OCI-LY3 (cell line): ENCODE measurements around the gene IL32.

Source experiments
- H2AFZ ChIP-seq: fragments of 200-600, 300-600 bp; shearing (Covaris generic); 2 replicates; pipeline ENCODE4 v1.6.0; 2014; ENCODE audit warnings: antibody characterized with exemption, low read depth, low read length
- H3K27ac ChIP-seq: fragments of 200-600, 300-600 bp; sonication (generic); 2 replicates; pipeline ENCODE4 v1.5.1; 2014; ENCODE audit warnings: mild to moderate bottlenecking, low read length, moderate library complexity, mixed read lengths
- H3K27me3 ChIP-seq: fragments of 200-600, 300-600 bp; sonication (generic); 2 replicates; pipeline ENCODE4 v1.6.1; 2014; ENCODE audit warnings: low read depth, low read length, mixed read lengths
- H3K36me3 ChIP-seq: fragments of 200-600, 300-600 bp; sonication (generic); replicated peaks from 2 replicates; pipeline ENCODE3; 2014; ENCODE audit warnings: low read depth, low read length, mixed read lengths
- H3K4me1 ChIP-seq: fragments of 300-600, 200-600 bp; sonication (generic); 2 replicates; pipeline ENCODE4 v1.6.1; 2014; ENCODE audit warnings: low read length, mixed read lengths
- H3K4me2 ChIP-seq: fragments of 200-600, 300-600 bp; sonication (generic); 2 replicates; pipeline ENCODE4 v1.6.1; 2014; ENCODE audit warnings: low read length, mixed read lengths
- H3K4me3 ChIP-seq: fragments of 300-600, 200-600 bp; sonication (generic); 2 replicates; pipeline ENCODE4 v1.5.1; 2014; ENCODE audit warnings: antibody characterized with exemption, mild to moderate bottlenecking, low read length, moderate library complexity
- H3K79me2 ChIP-seq: fragments of 300-600, 200-600 bp; shearing (Covaris generic); 2 replicates; pipeline ENCODE4 v1.6.1; 2014; ENCODE audit warnings: mild to moderate bottlenecking, low read length, mixed read lengths
- H3K9ac ChIP-seq: fragments of 300-600, 200-600 bp; shearing (Covaris generic); 2 replicates; pipeline ENCODE4 v1.6.0; 2014; ENCODE audit warnings: mild to moderate bottlenecking, low read length, moderate library complexity
- H3K9me3 ChIP-seq: fragments of 200-600, 300-600 bp; shearing (Covaris generic); 2 replicates; pipeline ENCODE4 v1.6.1; 2014; ENCODE audit warnings: low read length, mixed read lengths; ENCODE audit not compliant: insufficient read depth
- H4K20me1 ChIP-seq: fragments of 200-600, 300-600 bp; sonication (generic); 2 replicates; pipeline ENCODE4 v1.6.1; 2016; ENCODE audit warnings: low read length, mixed read lengths; ENCODE audit not compliant: insufficient read depth
- CTCF ChIP-seq: fragments of 200-600, 300-600 bp; sonication (generic); IDR thresholded peaks from 2 replicates; pipeline ENCODE4 v1.5.1; 2014; ENCODE audit warnings: antibody characterized with exemption, low read length, low read depth
- EZH2phosphoT487 ChIP-seq: fragments of 200-600 bp; shearing (Covaris generic); IDR thresholded peaks from 2 replicates; pipeline ENCODE4 v1.6.1; 2018; ENCODE audit warnings: antibody characterized with exemption, mixed run types, low read depth

Gene IL32

GRCh38 chr16:3088450-3088849, 23.0 kb downstream of the IL32 start:
- Histone ChIP-seq H3K9me3 (no peaks in the 10 kb centered on the region), H3K4me3 (no peak overlapping the region), H3K27me3 (no peaks in the 10 kb centered on the region), H4K20me1 (no peaks in the 10 kb centered on the region), H3K36me3 (no peaks in the 10 kb centered on the region), H3K4me1 (no peaks in the 10 kb centered on the region), H3K4me2 (no peak overlapping the region), H2AFZ (no peak overlapping the region), H3K9ac (no peak overlapping the region), H3K27ac (no peak overlapping the region), H3K79me2 (no peaks in the 10 kb centered on the region)
- TF ChIP-seq EZH2phosphoT487: no peak
- TF ChIP-seq CTCF: no peak

DNA sequence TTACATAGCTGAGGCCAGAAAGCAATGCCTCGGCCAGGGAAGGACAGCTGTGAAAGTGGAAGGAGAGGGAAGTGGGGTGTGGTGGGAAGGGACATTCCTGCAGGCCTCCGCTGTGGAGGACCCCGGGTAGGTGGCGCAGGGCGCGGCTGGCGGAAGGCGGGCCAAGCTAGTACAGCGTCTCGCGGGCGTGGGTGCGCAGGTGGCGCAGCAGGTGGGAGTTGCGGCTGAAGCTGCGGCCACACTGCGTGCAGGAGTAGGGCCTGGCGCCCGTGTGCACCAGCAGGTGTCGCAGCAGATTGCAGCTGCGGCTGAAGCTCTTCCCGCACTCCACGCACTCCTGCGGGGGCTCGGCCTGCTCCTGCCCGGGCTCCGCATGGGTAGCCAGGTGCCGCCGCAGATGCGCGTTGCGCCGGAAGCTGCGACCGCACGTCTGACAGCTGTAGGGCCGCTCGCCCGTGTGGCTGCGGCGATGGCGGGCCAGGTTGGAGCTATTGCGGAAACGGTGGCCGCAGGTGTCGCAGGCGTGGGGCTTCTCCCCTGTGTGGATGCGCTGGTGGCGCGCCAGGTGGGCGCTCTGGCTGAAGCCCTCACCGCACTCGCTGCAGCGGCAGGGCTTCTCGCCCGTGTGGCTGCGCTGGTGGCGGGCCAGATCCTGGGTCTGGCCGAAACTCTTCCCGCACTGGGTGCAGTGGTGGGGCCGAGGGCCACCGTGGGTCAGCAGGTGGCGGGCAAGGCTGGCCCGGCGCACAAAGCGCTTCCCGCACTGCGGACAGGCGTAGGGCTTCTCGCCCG, 23.7 kb downstream of the IL32 start:
- H4K20me1 ChIP-seq: no peaks in the 10 kb centered on the region
- no peak overlapping the region for H3K27ac ChIP-seq
- no peaks in the 10 kb centered on the region for H3K27me3 ChIP-seq
- H2AFZ ChIP-seq: no peak overlapping the region
- no peaks in the 10 kb centered on the region for H3K9me3 ChIP-seq
- no peak overlapping the region for H3K4me2 ChIP-seq
- TF ChIP-seq EZH2phosphoT487: no peak
- TF ChIP-seq CTCF: no peak
- H3K4me3 ChIP-seq: no peak overlapping the region
- H3K9ac ChIP-seq: no peak overlapping the region
- H3K4me1 ChIP-seq: no peaks in the 10 kb centered on the region
- no peaks in the 10 kb centered on the region for H3K79me2 ChIP-seq
- H3K36me3 ChIP-seq: no peaks in the 10 kb centered on the region

- H3K36me3 ChIP-seq: no peaks in the 10 kb centered on the region
- no peaks in the 10 kb centered on the region for H4K20me1 ChIP-seq
- H2AFZ ChIP-seq: no peak overlapping the region
- H3K9ac ChIP-seq: no peak overlapping the region
- H3K27me3 ChIP-seq: no peaks in the 10 kb centered on the region
- H3K9me3 ChIP-seq: no peaks in the 10 kb centered on the region
- H3K4me2 ChIP-seq: no peak overlapping the region
- H3K79me2 ChIP-seq: no peaks in the 10 kb centered on the region
- TF ChIP-seq EZH2phosphoT487 (no peak), CTCF (no peak)
- no peaks in the 10 kb centered on the region for H3K4me1 ChIP-seq
- H3K27ac ChIP-seq: no peak overlapping the region
- no peak overlapping the region for H3K4me3 ChIP-seq
Measured at GRCh38 chr16:3089717-3090592, 24.5 kb downstream of the IL32 start.

DNA sequence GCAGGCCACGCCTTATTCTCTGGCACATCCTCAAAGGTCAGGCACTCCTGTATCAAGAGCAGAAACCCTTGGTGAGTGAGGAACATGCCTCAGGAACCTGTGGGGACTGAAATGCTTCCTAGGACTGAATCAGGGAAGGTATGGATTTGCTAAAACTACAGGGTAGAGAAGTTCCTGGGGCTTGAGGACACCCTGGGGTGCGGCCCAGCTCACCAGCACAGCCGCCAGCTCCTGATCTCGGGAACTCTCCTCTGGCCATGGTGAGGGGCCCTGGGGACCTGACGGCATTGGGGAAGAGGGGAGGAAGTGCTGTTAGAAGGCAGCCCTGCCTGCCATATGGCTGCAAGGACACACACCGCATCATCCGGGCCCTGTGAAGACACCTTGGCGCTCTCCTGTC, 26.1 kb downstream of the IL32 start:
- Histone ChIP-seq H3K9me3 (no peaks in the 10 kb centered on the region), H3K9ac (no peak overlapping the region), H3K36me3 (no peaks in the 10 kb centered on the region), H4K20me1 (no peaks in the 10 kb centered on the region), H3K4me1 (peaks cover 8% of the 10 kb centered on the region), H3K27me3 (no peaks in the 10 kb centered on the region), H3K79me2 (no peaks in the 10 kb centered on the region), H3K27ac (no peak overlapping the region), H3K4me2 (no peak overlapping the region), H2AFZ (no peak overlapping the region), H3K4me3 (no peak overlapping the region)
- no peak for TF ChIP-seq EZH2phosphoT487
- no peak for TF ChIP-seq CTCF
